Measurements from ENCODE around the gene CHRNA7. TPM values are rescaled to one million over a fixed set of nuclear protein-coding genes. Genes with fewer than 3 reads are reported as not detected.

CHRNA7 gene
- total RNA-seq, 4 donors from 2014 or later, result 10.7 to 55.9 (median 38.2) TPM

- DNase-seq, result no peak
- H3K9me3 ChIP-seq, result no peaks in the 10 kb centered on the region
Observed at GRCh38 chr15:32060706-32061105, 30.4 kb downstream of the CHRNA7 start.

GRCh38 chr15:32067115-32067514 lies 36.8 kb downstream of the CHRNA7 start:
- Histone ChIP-seq H3K27me3 (no peaks in the 10 kb centered on the region), H3K36me3 (no peaks in the 10 kb centered on the region), H3K9me3 (peaks cover 0 to 6% (median 0%) of the 10 kb centered on the region in 4 donors), H3K4me1 (no peaks in the 10 kb centered on the region), H3K4me3 (no peak overlapping the region), H3K27ac (no peak overlapping the region)
- no peak for TF ChIP-seq CTCF (IDR thresholded peaks at IDR 0.05)
- TF ChIP-seq POLR2A (IDR thresholded peaks at IDR 0.05), result no peak
- no peak for DNase-seq

More at GRCh38 chr15:32060706-32061105, 30.4 kb downstream of the CHRNA7 start:
- H3K4me3 ChIP-seq, result no peak overlapping the region
- TF ChIP-seq CTCF (IDR thresholded peaks at IDR 0.05) (no peak), POLR2A (IDR thresholded peaks at IDR 0.05) (no peak)
- H3K36me3 ChIP-seq, result no peaks in the 10 kb centered on the region
- no peaks in the 10 kb centered on the region for H3K4me1 ChIP-seq
- H3K27ac ChIP-seq, result no peak overlapping the region
- H3K27me3 ChIP-seq, result no peaks in the 10 kb centered on the region

GRCh38 chr15:32089851-32090359 lies 59.6 kb downstream of the CHRNA7 start:
- DNase-seq, result no peak
- H3K27ac ChIP-seq, result no peak overlapping the region
- peaks cover 0 to 5% (median 0%) of the 10 kb centered on the region in 4 donors for H3K9me3 ChIP-seq
- TF ChIP-seq POLR2A (IDR thresholded peaks at IDR 0.05), result no peak
- no peak for TF ChIP-seq CTCF (IDR thresholded peaks at IDR 0.05)
- no peak overlapping the region for H3K4me3 ChIP-seq
- no peaks in the 10 kb centered on the region for H3K4me1 ChIP-seq
- H3K36me3 ChIP-seq, result no peaks in the 10 kb centered on the region
- H3K27me3 ChIP-seq, result no peaks in the 10 kb centered on the region

- no peak for DNase-seq
- no peak for TF ChIP-seq POLR2A (IDR thresholded peaks at IDR 0.05)
- no peak for TF ChIP-seq CTCF (IDR thresholded peaks at IDR 0.05)
Observed at GRCh38 chr15:32091505-32092380, 61.4 kb downstream of the CHRNA7 start.

GRCh38 chr15:32096213-32096612 lies 65.9 kb downstream of the CHRNA7 start:
- H3K27ac ChIP-seq, result no peak overlapping the region
- H3K36me3 ChIP-seq, result no peaks in the 10 kb centered on the region
- peaks cover 0 to 9% (median 0%) of the 10 kb centered on the region in 4 donors for H3K4me1 ChIP-seq
- no peak overlapping the region for H3K4me3 ChIP-seq
- DNase-seq, result no peak
- TF ChIP-seq CTCF (IDR thresholded peaks at IDR 0.05) (no peak), POLR2A (IDR thresholded peaks at IDR 0.05) (no peak)
- no peaks in the 10 kb centered on the region for H3K27me3 ChIP-seq
- H3K9me3 ChIP-seq, result no peaks in the 10 kb centered on the region

More at GRCh38 chr15:32091505-32092380, 61.4 kb downstream of the CHRNA7 start:
- Histone ChIP-seq H3K4me1 (no peaks in the 10 kb centered on the region), H3K27me3 (no peaks in the 10 kb centered on the region), H3K27ac (no peak overlapping the region), H3K9me3 (peaks cover 0 to 5% (median 0%) of the 10 kb centered on the region in 4 donors), H3K4me3 (no peak overlapping the region), H3K36me3 (no peaks in the 10 kb centered on the region)

Data from Peyer's patch (tissue), 4 donors.